HG02571 (cell line): Measurements from ENCODE around the gene ALPP.
"Not testable (repeated sequence)": the region's sequence is repeated elsewhere in the genome, so short reads cannot be mapped to it uniquely, and the experiment has no call there.

Experiments
- ATAC-seq: cut with Tn5 transposase; IDR thresholded peaks from one replicate; pipeline ENCODE4 v1.9.1; 2021; ENCODE audit warnings: mild to moderate bottlenecking, moderate library complexity; ENCODE audit not compliant: unreplicated experiment

The ALPP gene

GRCh38 chr2:232363064-232363783 is 15.3 kb upstream of the ALPP start:
- not testable (repeated sequence) for ATAC-seq

DNA sequence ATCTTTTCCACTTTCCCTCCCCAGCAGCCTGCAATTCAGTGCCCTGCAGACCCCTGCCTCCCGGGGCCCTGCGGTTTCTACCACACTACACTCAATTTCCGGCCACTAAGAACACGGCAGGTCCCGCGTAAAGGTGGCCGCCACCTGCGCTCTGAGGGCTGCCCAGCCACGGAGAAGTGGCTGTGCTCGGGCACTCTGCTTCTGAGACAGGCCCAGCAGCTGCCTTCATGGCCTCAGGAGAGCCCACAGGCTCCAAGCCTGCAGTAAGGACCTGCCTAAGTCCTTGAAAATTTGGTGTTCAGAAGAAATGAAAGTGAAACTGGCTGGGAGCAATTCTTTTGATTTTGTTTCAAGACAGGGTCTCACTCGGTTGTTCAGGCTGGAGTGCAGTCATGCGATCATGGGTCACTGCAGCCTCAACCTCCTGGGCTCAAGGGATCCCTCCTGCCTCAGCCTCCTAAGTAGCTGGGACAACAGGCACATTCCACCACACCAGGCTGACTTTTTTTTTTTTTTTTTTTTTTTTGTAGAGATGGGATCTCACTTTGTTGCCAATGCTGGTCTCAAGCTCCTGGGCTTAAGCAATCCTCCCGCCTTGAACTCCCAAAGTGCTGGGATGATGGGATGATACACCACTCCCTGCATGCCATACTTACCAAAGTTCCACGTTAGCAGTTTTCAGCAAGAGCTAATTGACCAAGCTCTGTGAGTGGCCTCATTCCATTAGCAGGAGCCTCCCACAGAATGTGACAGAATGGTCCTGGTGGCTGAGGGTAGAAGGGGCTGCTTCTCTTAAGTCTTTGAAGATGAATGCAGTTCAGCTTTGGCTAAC is 14.6 kb upstream of the ALPP start:
- no peak for ATAC-seq

DNA sequence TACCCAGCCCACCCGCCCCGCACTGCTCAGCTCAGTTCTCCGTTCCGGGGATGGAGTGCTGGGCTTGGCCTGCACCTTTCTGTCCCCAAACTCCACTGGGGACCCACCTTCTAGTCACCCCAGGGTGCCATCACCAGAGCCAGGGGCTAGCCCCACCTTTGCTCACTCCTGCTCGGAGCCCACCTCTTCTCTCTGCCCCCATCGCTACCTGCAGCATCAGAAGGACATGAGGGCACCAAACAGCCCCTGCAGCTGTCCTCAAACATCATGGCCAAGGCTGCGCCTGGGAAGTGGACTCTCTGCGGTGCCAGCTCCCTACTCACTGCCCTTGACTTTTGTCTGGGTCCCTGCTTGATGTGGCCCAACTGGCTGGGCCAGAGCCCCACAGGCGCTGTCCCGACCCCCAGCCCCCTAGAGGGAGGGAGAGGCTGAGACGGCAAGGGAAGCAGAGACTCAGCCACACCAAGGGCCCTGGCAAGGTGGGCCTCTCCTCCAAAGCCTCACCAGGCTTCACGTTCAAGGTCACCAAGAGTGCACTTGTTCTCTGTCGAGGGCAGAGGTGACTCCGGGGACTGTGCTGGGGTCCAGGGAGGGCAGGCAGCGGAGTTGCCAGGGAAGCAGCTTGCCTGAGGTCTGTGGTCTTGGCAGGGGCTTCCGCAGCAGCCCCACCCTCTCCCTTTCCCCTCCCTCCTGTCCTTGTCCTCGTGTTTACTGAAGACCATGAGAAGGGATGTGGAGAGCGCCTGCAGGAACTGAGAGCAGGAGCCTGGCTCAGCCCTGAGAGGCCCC is 13.6 kb upstream of the ALPP start:
- ATAC-seq, result not testable (repeated sequence)

- no peak for ATAC-seq
Observed at GRCh38 chr2:232365621-232366321, 12.8 kb upstream of the ALPP start.

GRCh38 chr2:232366461-232366860 is 12.1 kb upstream of the ALPP start:
- not testable (repeated sequence) for ATAC-seq

GRCh38 chr2:232367016-232367415 is 11.5 kb upstream of the ALPP start:
- ATAC-seq, result no peak

DNA sequence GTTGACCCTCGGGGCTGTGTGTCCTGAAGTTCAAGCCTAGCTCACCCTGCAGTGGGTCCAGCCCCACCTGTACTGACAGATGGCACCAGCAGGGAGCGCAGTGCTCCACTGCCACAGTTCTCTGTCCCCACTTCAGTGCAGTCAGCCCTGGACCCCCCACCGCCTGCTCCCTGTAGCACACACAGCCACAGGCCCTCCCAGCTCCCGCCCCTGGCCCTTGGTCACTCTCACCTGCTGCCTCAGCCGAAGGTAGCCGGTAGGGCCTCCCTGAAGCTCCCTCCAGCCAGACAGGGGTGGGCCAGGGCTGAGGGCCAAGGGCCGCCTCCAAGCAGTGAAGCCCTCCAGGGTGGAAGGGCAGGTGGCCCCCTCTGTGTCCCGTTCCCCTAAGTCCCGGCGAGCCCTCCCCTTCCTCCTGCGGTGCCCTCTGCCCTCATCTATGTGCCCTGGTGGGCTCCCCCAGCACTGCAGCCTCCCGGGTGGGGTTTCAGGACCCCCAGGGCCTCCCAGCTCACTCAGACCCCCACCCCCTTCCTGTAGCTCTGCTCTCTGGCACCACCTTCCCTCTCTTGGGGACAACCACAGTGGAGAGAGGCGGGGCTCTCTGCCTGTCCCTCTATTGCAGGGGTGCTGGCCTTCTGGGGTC is 10.8 kb upstream of the ALPP start:
- ATAC-seq, result no peak

- ATAC-seq, result no peak
Observed at GRCh38 chr2:232368311-232368731, 10.2 kb upstream of the ALPP start.

DNA sequence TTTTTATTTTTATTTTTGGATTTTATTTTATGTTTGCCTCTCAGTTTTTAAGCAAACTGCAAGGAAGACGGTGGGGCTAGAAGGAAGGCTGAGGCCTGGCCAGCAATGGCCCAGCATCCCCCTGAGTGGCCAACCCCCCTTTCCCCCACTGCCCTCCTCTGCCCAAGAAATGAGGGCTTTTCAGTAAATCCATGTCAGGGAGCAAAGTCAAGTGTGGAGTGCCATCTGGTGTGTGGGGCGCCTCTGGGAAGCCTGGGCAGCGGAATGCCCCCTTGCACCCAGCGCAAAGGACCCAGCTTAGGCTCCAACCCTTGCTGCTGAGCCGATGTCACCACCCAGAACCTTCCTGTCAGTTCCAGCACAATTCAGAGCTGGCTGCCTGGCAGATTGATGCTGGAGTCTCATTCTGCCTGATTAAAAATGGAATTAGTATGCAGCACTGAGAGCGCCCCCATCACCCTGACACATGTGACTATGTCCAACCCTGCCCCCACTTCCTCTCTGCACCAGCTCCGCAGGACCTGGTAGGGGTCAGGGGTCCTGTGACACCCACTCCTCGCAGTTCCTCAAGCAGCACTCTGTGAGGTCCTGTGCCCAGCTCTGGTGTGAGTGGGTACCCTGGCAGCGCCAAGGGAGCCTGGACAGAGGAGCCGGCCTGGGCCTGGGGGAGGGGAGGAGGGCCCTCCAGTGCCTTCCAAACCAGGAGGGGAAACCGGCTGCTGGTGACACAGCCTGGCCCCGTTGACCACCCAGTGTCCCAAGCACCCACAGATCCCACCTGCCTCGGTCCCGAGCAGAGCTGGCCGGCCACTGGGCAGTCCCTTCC is 9.2 kb upstream of the ALPP start:
- no peak for ATAC-seq

DNA sequence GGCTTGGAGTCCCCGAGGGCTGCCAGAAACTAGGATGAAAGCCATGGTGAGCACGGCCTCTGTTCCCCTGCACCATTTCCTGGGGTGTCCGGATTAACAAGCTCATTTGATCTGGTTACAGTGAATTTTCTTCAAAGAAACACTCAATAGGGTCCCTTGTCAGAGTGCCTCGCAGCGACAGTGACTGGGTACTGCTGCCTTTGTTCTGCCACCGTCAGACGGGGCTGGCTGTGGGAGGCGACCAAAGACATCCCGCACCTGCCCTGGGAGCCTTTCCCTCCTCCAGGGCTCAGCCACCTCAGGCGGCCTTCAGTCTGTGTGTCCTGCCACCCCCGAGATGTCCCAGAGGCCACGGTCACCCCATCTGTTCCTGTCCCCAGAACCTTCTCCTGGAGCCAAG is 8.5 kb upstream of the ALPP start:
- ATAC-seq, result not testable (repeated sequence)

DNA sequence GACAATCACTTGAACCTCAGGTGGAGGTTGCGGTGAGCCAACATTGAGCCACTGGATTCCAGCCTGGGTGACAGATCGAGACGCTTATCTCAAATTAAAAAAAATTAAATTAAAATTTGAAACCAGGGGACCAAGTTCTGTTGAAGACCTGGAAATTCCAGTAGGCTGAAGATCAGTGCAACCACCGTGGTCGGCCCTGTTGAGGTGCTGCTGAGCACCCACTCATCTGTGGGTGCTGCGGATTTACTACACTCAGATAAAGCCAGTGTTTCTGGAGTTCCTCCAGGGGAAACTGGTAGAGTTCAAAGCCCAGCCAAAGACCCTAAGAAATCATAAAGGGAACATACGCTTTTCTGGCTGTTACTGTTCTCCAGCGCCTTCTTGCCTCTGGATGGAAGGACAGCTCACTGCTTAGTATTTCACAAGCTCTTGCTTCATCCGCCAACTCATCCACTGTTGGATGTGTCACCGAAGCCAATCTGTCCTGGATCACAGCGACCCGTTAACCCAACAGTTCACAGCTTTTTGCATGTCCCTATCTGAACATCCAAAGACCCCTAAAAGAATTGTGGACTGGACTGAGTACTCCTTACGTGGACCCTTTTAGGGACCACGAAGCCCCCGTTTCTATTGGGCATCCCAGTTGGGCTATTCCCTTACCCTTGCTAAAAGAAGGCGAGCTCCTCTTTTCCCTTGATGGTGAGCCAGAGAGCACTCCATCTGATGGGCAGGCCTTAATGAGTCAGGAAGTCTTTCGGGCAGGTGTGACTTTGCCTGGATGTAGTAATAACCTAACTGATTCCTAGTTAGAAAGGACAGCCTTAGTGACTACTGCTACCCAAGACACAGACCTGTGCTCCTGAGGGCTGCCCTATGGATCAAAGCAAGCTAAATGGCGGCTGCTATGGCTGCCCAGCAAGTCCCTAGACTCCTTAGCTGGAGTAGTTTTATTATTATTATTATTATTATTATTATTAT is 6.0 kb upstream of the ALPP start:
- ATAC-seq, result no peak

- ATAC-seq, result no peak
Observed at GRCh38 chr2:232374356-232374755, 4.2 kb upstream of the ALPP start.

- ATAC-seq, result no peak
Observed at GRCh38 chr2:232375164-232375563, 3.4 kb upstream of the ALPP start.

- ATAC-seq, result no peak
Observed at GRCh38 chr2:232376260-232376659, 2.3 kb upstream of the ALPP start.

DNA sequence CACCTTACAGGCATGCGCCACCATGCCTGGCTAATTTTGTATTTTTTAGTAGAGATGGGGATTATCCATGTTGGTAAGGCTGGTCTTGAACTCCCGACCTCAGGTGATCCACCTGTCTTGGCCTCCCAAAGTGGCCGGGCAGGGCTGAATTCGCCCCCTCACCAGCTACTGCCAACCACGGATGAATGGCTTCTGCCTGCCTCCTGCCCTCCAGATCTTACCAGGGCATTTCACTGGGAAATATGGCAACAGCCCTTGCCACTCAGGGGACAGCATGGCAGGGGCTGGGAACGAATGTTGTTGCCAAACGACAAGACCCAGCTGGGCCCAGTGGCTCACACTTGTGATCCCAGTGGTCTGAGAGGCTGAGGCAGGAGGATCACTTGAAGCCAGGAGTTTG is 1.8 kb upstream of the ALPP start:
- ATAC-seq, result no peak

GRCh38 chr2:232377319-232377718 is 1.2 kb upstream of the ALPP start:
- no peak for ATAC-seq

DNA sequence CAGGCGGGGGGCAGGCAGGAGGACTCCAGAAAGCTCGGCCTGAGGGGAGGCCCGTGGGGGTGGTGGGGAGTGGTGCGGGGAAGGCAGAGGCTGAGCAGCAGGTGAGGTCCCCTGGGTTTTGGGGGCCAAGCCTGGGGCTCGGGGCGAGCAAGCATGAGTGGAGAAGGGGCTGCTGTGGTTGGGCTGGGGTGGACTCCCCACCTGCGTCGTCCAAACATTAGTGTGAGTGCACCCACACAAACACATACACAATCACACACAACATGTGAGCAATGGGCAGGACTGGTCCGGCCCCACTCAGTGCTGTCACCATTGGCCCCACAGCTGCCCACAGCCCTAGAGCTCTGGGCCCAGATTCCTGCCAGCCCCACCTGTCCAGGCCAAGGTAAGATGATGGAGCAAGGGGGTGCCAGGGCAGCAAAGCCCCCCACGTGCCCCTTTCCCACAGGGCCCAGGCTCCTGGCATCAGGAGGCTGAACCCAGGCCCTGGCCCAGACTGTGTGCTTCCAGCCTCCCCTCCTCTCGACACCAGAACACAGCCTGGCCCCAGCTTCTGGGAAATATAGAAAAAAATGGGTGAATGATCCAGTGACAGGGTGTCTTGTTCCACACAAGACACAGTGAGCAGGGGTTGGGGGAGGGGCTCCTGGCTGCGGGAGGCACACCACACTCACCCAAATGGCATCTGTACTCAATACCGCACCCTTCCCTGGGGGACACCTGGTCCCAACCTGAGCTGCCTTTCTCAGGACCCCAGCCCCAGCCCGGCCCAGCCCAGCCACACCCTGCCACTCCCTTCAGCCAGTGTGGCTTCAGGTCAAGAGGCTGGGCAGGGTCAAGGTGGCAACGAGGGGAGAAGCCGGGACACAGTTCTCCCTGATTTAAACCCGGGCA is 463 bp upstream of the ALPP start:
- ATAC-seq, result no peak
